Renal cortical epithelial cell (primary cell): Measurements from ENCODE around the gene RPS15. TPM values are rescaled to one million over a fixed set of nuclear protein-coding genes. Genes with fewer than 3 reads are reported as not detected.
"Not testable (repeated sequence)": the region's sequence is repeated elsewhere in the genome, so short reads cannot be mapped to it uniquely, and the experiment has no call there.

Experiments used
- DNase-seq: peaks from one replicate; pipeline ENCODE4 v3.0.0-alpha.2; 2011; ENCODE audit warnings: low read depth
- total RNA-seq: library from RNA; depleted of rRNA; stranded (reverse); fragments of >200 nt; gene quantifications from 2 replicates; pipeline ENCODE4 v1.2.3, GENCODE V29; 2014

RPS15 gene
- total RNA-seq, 1 donor from 2014 or later = 442 TPM

GRCh38 chr19:1420085-1420484 lies 18.1 kb upstream of the RPS15 start:
- DNase-seq = not testable (repeated sequence)

GRCh38 chr19:1420590-1420989 lies 17.6 kb upstream of the RPS15 start:
- no peak for DNase-seq

- no peak for DNase-seq
Observed at GRCh38 chr19:1421218-1421957, 16.8 kb upstream of the RPS15 start.

- DNase-seq = no peak
Observed at GRCh38 chr19:1421958-1422305, 16.3 kb upstream of the RPS15 start.

GRCh38 chr19:1422360-1422759 lies 15.8 kb upstream of the RPS15 start:
- no peak for DNase-seq

GRCh38 chr19:1422943-1423342 lies 15.3 kb upstream of the RPS15 start:
- DNase-seq = no peak

- DNase-seq = no peak
Observed at GRCh38 chr19:1423436-1424191, 14.6 kb upstream of the RPS15 start.

GRCh38 chr19:1424192-1424955 lies 13.8 kb upstream of the RPS15 start:
- DNase-seq = no peak

GRCh38 chr19:1425102-1425837 lies 12.9 kb upstream of the RPS15 start:
- DNase-seq = no peak

- DNase-seq = no peak
Observed at GRCh38 chr19:1425902-1426301, 12.3 kb upstream of the RPS15 start.

- DNase-seq = no peak
Observed at GRCh38 chr19:1426736-1427135, 11.5 kb upstream of the RPS15 start.

GRCh38 chr19:1427221-1427920 lies 10.8 kb upstream of the RPS15 start:
- DNase-seq = no peak

- no peak for DNase-seq
Observed at GRCh38 chr19:1428738-1429391, 9.3 kb upstream of the RPS15 start.

- no peak for DNase-seq
Observed at GRCh38 chr19:1429750-1430149, 8.4 kb upstream of the RPS15 start.

- no peak for DNase-seq
Observed at GRCh38 chr19:1430246-1430645, 8.0 kb upstream of the RPS15 start.

GRCh38 chr19:1431759-1432506 lies 6.3 kb upstream of the RPS15 start:
- no peak for DNase-seq

- DNase-seq = no peak
Observed at GRCh38 chr19:1432507-1432887, 5.7 kb upstream of the RPS15 start.

GRCh38 chr19:1433119-1434039 lies 4.8 kb upstream of the RPS15 start:
- no peak for DNase-seq

- no peak for DNase-seq
Observed at GRCh38 chr19:1434040-1434366, 4.2 kb upstream of the RPS15 start.
